Adipocyte (in vitro differentiated cells): ENCODE measurements around the gene HDAC7.
"Not testable (repeated sequence)": the region's sequence is repeated elsewhere in the genome, so short reads cannot be mapped to it uniquely, and the experiment has no call there.

Source experiments
- DNase-seq: peaks from one replicate; pipeline ENCODE4 v3.0.0-alpha.2; 2015; ENCODE audit warnings: low read depth
- H3K27me3 ChIP-seq: replicated peaks from 2 replicates; pipeline ENCODE4 v1.7.0; 2013; ENCODE audit warnings: mild to moderate bottlenecking, low read length, moderate library complexity; ENCODE audit not compliant: control insufficient read depth, insufficient read depth
- H3K36me3 ChIP-seq: 2 replicates; pipeline ENCODE4 v1.7.0; 2013; ENCODE audit warnings: low read length, mild to moderate bottlenecking, moderate library complexity; ENCODE audit not compliant: control insufficient read depth, insufficient read depth, severe bottlenecking
- H3K4me1 ChIP-seq: 2 replicates; pipeline ENCODE4 v1.7.0; 2013; ENCODE audit warnings: mild to moderate bottlenecking, low read length, moderate library complexity; ENCODE audit not compliant: control insufficient read depth, insufficient read depth
- H3K4me3 ChIP-seq: 2 replicates; pipeline ENCODE4 v1.7.0; 2013; ENCODE audit warnings: mild to moderate bottlenecking, low read length, moderate library complexity
- H3K9ac ChIP-seq: 2 replicates; pipeline ENCODE4 v1.7.0; 2013; ENCODE audit warnings: mild to moderate bottlenecking, low read length, moderate library complexity
- H3K9me3 ChIP-seq: 2 replicates; pipeline ENCODE4 v1.7.0; 2013; ENCODE audit warnings: mild to moderate bottlenecking, low read length, moderate library complexity; ENCODE audit not compliant: control insufficient read depth

HDAC7 gene

DNA sequence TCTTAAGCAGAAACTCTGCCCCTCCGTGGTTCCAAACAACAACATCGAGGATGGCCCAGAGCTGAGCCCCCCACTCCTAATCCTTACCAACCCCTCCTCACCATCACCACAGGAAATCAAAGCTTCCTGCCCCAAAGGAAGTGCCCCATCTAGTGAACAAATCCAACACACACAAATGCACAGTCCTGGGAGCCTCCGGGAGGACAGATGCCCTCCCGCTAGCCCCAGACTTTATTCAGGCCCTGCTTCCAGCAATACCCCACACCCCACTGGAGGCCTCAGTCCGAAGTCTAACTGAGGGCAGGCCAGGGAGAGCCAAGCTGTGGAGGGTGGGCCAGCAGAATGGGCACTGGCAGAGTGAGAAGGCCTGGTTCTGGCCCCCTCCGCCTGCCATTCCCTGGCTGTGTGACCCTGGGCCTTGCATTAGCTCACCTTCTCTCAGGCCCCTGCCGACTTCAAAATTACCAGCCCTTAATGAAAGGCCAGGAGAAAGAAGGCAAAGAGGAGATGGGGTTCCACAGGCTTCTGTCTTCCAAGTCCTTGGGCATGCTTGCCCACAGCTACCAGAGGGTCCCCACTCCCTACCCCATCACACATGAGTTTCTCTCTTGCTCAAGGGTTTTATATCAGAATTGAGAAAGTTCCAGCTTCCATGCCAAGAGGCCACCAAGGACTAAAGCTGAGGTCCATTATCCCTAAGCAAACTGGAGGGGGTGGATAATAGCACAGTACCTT, 2.3 kb downstream of the HDAC7 start:
- Histone ChIP-seq H3K36me3 (peaks cover 9% of the 10 kb centered on the region), H3K4me3 (peak overlapping the region; percentile 86), H3K9me3 (no peaks in the 10 kb centered on the region), H3K27me3 (no peaks in the 10 kb centered on the region), H3K9ac (peak overlapping the region; percentile 91), H3K4me1 (peaks cover 75% of the 10 kb centered on the region)
- DNase-seq = peak; percentile 60

DNA sequence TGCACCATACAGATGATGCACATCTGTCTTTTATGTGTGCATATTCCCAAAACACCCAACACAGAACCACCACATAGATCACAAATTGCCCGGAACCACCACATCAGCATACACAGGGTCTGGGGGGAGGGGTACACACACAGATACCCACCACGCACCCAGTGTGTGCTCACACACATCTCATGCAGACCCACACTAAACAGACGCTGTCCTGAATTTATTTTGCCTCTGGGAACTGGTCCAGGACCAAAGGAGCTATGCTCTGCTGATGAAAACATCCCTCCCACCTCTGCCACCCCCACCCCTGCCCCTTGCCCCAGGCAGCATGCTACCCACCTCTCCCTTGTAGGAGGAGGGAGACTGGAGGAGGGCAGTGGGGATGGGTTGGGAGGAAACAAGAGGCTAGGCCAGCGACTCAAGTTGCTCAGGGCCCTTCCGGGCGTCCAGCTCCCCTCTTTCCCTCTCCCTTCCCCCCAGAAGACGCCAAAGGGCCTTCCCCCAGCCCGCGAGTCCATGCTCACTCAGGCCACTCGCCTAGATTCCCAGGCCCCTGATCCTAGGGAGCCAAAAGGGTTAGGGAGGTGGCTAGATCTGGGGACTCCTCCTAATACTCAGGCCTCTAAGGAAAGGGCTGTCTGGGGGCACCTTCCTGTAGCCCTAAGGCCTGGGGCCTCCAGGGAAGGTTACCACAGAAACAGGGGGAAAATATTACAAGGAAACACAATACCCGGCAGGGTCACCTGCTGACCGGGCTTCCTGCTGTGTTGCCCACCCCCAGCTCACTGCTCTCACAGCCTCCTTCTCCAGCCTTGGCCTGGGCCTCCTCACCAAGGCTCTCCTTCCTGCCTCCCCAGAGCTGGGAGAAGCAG, 3.1 kb downstream of the HDAC7 start:
- peak; percentile 29 for DNase-seq
- H3K4me1 ChIP-seq = peaks cover 75% of the 10 kb centered on the region

DNA sequence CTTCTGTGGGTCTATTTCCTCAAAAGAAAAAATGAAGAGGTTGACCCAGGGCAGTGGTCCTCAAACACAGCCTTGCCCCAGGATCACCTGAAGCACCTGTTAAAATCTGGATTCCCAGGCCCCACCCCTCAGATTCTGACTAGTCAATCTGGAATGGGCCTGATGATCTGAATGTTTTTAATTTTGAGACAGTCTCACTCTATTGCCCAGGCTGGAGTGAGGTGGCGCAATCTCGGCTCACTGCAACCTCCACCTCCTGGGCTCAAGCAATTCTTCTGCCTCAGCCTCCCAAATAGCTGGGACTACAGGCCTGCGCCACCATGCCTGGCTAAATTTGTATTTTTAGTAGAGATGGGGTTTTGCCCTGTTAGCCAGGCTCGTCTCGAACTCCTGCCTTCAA, 4.3 kb downstream of the HDAC7 start:
- DNase-seq = peak; percentile 57
- not testable (repeated sequence) for H3K36me3 ChIP-seq, H3K27me3 ChIP-seq, H3K9me3 ChIP-seq
- Histone ChIP-seq H3K4me1 (peaks cover 77% of the 10 kb centered on the region), H3K4me3 (peak overlapping the region; percentile 42), H3K9ac (peak overlapping the region; percentile 13)

More for the DNA sequence above, 3.1 kb downstream of the HDAC7 start:
- Histone ChIP-seq H3K9ac (peak overlapping the region; percentile 91), H3K27me3 (no peaks in the 10 kb centered on the region), H3K9me3 (no peaks in the 10 kb centered on the region), H3K4me3 (peak overlapping the region; percentile 86), H3K36me3 (peaks cover 9% of the 10 kb centered on the region)

DNA sequence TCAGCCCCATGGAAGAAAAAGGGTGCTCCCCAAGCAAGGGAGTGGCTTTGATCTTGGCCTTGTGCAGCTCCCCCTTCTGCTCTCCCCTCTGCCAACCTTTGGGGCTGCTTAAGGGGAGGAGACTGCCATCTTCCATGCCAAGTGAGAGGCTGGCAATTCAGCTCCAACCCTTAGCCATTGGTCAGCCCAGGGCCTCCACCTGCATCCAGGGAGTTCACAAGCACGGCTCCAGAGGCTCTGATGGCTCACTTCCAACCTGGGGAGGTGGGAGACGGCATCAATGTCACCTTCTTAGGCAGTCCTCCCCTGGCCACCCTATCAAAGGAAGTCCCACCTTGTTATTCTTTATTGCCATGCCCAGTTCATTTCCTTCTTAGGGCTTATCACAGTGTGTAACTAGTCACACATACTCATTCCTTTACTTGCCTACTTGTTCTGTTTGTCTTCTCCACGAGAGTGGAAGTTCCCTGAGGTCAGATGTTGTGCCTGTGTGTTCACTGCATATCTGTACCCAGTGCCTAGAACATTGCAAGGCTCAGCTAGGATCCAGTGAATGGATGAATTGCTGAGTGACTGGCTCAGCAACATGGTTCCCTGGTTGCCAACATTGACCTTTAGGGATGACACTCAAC, 5.0 kb downstream of the HDAC7 start:
- Histone ChIP-seq H3K4me1 (peaks cover 85% of the 10 kb centered on the region), H3K9me3 (no peaks in the 10 kb centered on the region), H3K36me3 (peaks cover 9% of the 10 kb centered on the region), H3K4me3 (peak overlapping the region; percentile 78), H3K27me3 (no peaks in the 10 kb centered on the region), H3K9ac (peak overlapping the region; percentile 93)
- DNase-seq = no peak

DNA sequence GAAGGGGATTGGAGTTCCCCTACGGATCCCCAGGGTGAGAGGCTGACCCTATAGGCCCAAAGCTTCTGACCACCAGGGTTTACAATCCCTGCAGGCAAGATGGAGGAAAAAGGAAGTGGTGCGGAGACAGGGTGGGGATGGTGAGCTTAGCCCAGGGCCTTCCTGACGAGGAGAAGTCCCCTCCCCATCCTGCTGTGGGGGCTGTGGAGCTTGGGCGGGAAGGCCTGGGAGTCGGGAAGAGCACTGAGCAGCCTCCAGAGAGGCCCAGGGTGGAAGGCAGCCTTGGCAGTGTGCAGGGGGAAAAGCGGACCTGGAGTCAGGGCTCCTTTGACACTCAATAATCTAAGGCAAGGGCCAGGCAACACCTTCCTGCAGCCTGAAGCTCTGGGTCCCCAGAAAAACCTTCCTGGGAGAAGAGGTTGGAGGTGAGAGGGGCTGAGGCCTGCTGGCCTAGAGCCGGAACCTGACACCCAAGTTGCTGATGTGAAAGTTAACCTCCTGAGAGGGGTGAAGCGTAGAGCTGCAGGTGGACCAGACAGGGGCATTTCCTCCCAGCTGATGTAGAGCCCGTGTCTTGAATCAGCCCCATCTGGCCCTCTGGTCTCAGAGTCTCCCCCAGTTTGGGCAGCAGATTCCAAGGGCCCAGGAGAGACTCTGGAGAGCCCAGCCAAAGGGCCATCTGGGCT, 6.0 kb downstream of the HDAC7 start:
- Histone ChIP-seq H3K4me1 (peaks cover 90% of the 10 kb centered on the region), H3K9ac (peak overlapping the region; percentile 93), H3K9me3 (no peaks in the 10 kb centered on the region), H3K4me3 (peak overlapping the region; percentile 78), H3K27me3 (no peaks in the 10 kb centered on the region), H3K36me3 (peaks cover 9% of the 10 kb centered on the region)
- no peak for DNase-seq

DNA sequence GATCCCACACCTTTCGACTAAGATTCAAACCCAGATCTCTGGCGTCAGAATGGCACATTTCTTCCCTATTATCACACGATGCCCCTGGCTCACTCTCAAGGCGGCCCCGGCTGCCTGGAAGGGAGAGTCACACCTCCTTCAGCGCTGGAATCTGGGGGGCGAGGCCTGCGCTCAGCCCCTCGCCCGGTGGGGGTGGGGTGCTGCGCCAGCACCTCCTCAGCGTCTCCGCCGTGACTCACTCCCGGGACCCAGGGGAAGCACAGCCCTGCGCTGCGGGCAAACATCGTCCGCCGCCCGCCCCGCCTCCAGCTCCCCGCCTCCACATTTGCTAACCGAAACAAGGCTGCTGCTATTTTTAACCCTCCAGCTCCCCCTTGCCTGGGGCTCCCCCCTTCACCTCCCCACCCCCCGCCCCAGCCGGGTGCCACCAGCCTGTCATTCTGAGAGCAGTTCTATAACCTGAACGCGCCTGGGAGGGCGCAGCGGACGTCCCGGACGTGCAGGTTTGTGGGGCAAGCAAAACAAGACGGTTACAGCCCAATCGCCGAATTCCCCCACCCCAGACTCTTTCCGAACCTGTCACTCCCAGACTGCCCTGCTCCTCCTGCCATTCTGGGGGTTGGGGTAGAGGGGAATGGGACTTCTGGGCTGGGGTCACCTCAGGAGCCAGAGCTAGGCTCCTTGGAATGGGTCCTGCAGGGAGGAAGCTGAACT, 6.7 kb downstream of the HDAC7 start:
- Histone ChIP-seq H3K4me3 (peak overlapping the region; percentile 78), H3K9ac (peak overlapping the region; percentile 93)
- peak; percentile 92 for DNase-seq

DNA sequence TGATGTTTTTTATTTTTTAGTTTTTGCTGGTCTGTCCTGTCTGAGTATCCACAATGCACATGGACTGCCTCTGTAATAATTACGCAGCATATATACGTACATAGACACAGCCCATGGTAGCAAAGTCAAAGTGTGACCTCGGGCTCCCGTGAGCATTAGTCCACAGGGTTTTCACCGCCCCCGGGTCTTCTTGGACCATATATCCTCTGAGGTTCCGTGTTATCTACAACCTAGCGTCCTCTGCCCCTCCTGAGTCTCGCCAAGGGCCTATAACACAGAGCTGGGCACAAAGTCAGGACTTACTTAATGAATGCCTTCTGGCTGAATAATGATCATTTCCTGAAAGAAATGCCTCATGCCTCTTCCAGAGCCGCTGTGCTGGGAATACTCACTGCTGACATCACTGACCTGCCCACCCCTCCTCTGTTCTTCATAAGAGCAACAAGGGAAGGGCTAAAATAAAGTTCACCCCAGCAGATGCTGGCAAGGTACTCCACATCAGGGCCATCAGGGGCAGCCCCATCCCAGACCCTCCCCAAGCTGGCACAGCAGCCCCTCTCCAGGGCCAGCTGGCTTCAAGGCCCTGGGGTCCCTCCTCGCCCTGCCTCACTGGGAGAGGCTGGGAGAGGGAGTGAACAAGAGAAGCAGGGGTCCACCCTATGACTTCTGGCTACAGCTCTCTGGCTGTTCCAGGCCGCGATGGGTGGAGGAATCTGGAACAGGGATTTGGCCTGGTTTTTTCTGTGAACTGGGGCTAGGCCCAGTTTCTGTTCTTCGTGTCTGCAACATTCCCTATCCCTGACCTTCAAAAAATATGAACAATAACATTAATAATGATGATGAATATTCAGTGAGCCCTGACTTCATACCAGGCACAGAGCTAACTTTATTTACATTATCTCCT, 7.9 kb downstream of the HDAC7 start:
- no peaks in the 10 kb centered on the region for H3K27me3 ChIP-seq
- peak overlapping the region; percentile 76 for H3K4me3 ChIP-seq
- H3K9me3 ChIP-seq = no peaks in the 10 kb centered on the region
- peaks cover 90% of the 10 kb centered on the region for H3K4me1 ChIP-seq
- H3K9ac ChIP-seq = peak overlapping the region; percentile 85
- peak; percentile 72 for DNase-seq
- peaks cover 9% of the 10 kb centered on the region for H3K36me3 ChIP-seq

More for the DNA sequence above, 6.7 kb downstream of the HDAC7 start:
- Histone ChIP-seq H3K9me3 (no peaks in the 10 kb centered on the region), H3K36me3 (peaks cover 9% of the 10 kb centered on the region), H3K4me1 (peaks cover 91% of the 10 kb centered on the region), H3K27me3 (no peaks in the 10 kb centered on the region)

DNA sequence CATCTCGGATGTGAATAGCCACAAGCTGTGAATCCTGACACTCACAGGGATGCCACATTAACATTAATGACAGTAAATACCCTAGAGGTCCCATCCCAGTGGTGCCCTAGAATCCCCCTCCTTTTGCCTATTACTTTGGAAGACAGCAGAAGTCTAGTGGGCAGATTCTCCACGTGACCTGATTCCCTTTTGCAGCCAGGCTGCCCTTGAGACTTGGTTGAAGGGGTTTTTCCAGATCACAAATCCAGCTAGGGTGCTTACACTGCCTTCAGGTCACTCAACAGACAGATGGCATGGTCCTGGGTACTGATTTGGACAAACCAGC, 8.7 kb downstream of the HDAC7 start:
- Histone ChIP-seq H3K4me3 (peak overlapping the region; percentile 76), H3K9me3 (no peaks in the 10 kb centered on the region), H3K27me3 (no peaks in the 10 kb centered on the region), H3K4me1 (peaks cover 88% of the 10 kb centered on the region), H3K9ac (peak overlapping the region; percentile 85), H3K36me3 (peaks cover 9% of the 10 kb centered on the region)
- no peak for DNase-seq

DNA sequence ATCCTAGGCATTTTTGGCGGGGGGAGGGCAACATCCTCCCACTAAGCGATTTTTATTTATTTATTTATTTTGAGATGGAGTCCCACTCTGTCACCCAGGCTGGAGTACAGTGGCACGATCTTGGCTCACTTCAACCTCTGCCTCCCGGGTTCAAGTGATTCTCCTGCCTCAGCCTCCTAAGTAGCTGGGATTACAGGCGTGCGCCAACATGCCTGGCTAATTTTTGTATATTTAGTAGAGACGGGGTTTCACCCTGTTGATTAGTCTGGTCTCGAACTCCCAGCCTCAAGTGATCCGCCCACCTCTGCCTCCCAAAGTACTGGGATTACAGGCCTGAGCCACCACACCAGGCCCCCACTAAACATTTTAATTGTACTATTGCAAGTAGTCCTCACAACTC, 10.2 kb downstream of the HDAC7 start:
- not testable (repeated sequence) for H3K4me3 ChIP-seq
- peaks cover 90% of the 10 kb centered on the region for H3K4me1 ChIP-seq

More for the DNA sequence above, 10.2 kb downstream of the HDAC7 start:
- not testable (repeated sequence) for H3K36me3 ChIP-seq, DNase-seq, H3K9me3 ChIP-seq, H3K27me3 ChIP-seq
- H3K9ac ChIP-seq = peak overlapping the region; percentile 85
